ENCODE data around the gene MSMO1.

The MSMO1 gene

GRCh38 chr4:165301833-165302232 is 25.6 kb upstream of the MSMO1 start:
- no peak for TF ChIP-seq JUND (IDR thresholded peaks at IDR 0.05; ENCODE audit: low read depth)
- in situ Hi-C loops (cut with HindIII; ENCODE audit: low pct_unique_long_range_greater_than_20kb, low sequenced_read_pairs) = no loop called here
- DNase-seq (ENCODE audit: low read depth in 1 of 2, low spot score in 1 of 2) = peak in 1 of 2 experiments; percentile 7

- no peak for DNase-seq (ENCODE audit: low read depth in 1 of 2, low spot score in 1 of 2)
- no peak for TF ChIP-seq JUND (IDR thresholded peaks at IDR 0.05; ENCODE audit: low read depth)
- in situ Hi-C loops (cut with HindIII; ENCODE audit: low pct_unique_long_range_greater_than_20kb, low sequenced_read_pairs) = no loop called here
These were observed 24.8 kb upstream of the MSMO1 start for GRCh38 chr4:165302658-165303057.

DNA sequence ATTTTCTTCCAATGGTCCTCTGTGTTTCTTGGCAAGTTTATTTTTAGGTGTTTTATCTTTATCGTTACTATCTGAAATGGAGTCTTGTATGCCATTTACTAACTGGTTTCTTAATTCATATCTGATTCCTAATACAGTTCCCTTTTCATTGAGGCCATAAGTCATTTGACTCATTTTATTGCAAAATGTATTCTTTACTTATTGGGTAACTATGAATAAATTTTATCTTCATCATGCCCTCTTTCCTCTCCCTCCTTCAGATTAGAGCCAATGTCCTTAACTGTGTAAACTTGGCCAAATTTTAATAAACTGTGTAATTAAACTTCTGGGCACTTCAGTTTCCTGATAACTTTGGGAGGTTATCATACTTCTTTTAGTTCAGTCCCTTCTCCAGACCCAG is 19.3 kb upstream of the MSMO1 start:
- no peak for TF ChIP-seq JUND (IDR thresholded peaks at IDR 0.05; ENCODE audit: low read depth)
- in situ Hi-C loops (cut with HindIII; ENCODE audit: low pct_unique_long_range_greater_than_20kb, low sequenced_read_pairs) = no loop called here
- DNase-seq (ENCODE audit: low read depth in 1 of 2, low spot score in 1 of 2) = no peak

DNA sequence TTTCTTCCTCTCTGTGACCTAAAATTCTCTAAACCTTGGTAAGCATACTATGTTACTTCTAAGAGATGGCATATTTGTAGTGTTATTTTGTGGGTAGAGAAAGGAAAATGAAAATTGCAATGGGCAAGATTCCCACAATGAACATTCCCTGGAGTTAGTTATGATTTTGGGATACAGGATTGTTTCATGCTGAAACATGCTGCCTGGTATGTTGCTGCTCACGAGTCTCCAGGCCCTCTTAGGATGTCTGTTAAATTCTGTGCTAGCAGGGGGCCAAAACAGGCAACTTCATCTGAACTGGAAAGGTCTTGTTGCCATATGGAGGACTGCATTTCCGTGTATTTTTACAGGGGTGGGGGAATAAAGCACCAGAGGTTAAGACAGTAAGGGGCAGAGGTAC is 18.9 kb upstream of the MSMO1 start:
- no peak for DNase-seq (ENCODE audit: low read depth in 1 of 2, low spot score in 1 of 2)
- in situ Hi-C loops (cut with HindIII; ENCODE audit: low pct_unique_long_range_greater_than_20kb, low sequenced_read_pairs) = no loop called here
- no peak for TF ChIP-seq JUND (IDR thresholded peaks at IDR 0.05; ENCODE audit: low read depth)

GRCh38 chr4:165309456-165309855 is 18.0 kb upstream of the MSMO1 start:
- no peak for TF ChIP-seq JUND (IDR thresholded peaks at IDR 0.05; ENCODE audit: low read depth)
- in situ Hi-C loops (cut with HindIII; ENCODE audit: low pct_unique_long_range_greater_than_20kb, low sequenced_read_pairs) = no loop called here
- DNase-seq (ENCODE audit: low read depth in 1 of 2, low spot score in 1 of 2) = no peak

DNA sequence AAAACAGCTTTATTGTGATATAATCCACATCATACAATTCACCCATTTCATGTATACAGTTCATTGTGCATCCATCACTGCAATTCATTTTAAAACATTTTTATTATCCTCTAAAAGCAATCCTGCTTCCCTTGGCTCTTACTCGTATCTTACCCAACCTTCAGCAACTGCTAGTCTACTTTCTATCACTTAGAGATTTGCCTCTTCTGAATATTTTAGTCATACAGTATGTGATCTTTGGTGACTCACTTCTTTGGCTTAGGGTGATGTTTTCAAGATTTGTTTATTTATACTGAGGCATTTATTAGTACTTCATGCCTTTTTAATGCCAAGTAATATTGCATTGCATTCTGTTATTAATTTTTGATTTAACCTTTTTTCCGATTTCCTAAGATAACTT is 15.0 kb upstream of the MSMO1 start:
- DNase-seq (ENCODE audit: low read depth in 1 of 2, low spot score in 1 of 2) = no peak
- no peak for TF ChIP-seq JUND (IDR thresholded peaks at IDR 0.05; ENCODE audit: low read depth)
- in situ Hi-C loops (cut with HindIII; ENCODE audit: low pct_unique_long_range_greater_than_20kb, low sequenced_read_pairs) = no loop called here

- DNase-seq (ENCODE audit: low read depth in 1 of 2, low spot score in 1 of 2) = no peak
- in situ Hi-C loops (cut with HindIII; ENCODE audit: low pct_unique_long_range_greater_than_20kb, low sequenced_read_pairs) = no loop called here
These were observed 8.4 kb upstream of the MSMO1 start for GRCh38 chr4:165319030-165319429.

DNA sequence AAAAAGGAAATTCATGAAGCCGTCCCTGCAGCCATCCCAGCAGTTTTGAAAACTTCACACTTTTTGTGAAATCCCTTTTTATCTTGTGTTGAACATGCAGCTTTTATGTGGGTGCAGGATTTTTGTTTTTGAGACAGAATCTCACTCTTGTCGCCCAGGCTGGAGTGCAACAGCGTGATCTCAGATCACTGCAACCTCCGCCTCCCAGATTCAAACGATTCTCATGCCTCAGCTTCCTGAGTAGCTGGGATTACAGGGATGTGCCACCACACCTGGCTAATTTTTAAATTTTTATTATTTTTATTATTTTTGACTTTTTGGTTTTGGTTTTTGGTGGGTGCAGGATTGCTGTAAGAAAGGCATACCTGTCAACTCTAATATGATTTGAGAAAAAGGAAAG is 8.0 kb upstream of the MSMO1 start:
- no peak for DNase-seq (ENCODE audit: low read depth in 1 of 2, low spot score in 1 of 2)
- no peak for TF ChIP-seq JUND (IDR thresholded peaks at IDR 0.05; ENCODE audit: low read depth)
- in situ Hi-C loops (cut with HindIII; ENCODE audit: low pct_unique_long_range_greater_than_20kb, low sequenced_read_pairs) = no loop called here

More at GRCh38 chr4:165319030-165319429, 8.4 kb upstream of the MSMO1 start:
- no peak for TF ChIP-seq JUND (IDR thresholded peaks at IDR 0.05; ENCODE audit: low read depth)

GRCh38 chr4:165324236-165324917 is 3.1 kb upstream of the MSMO1 start:
- no peak for TF ChIP-seq JUND (IDR thresholded peaks at IDR 0.05; ENCODE audit: low read depth)
- in situ Hi-C loops (cut with HindIII; ENCODE audit: low pct_unique_long_range_greater_than_20kb, low sequenced_read_pairs) = no loop called here
- DNase-seq (ENCODE audit: low read depth in 1 of 2, low spot score in 1 of 2) = no peak

GRCh38 chr4:165324918-165325304 is 2.6 kb upstream of the MSMO1 start:
- in situ Hi-C loops (cut with HindIII; ENCODE audit: low pct_unique_long_range_greater_than_20kb, low sequenced_read_pairs) = no loop called here
- no peak for DNase-seq (ENCODE audit: low read depth in 1 of 2, low spot score in 1 of 2)
- TF ChIP-seq JUND (IDR thresholded peaks at IDR 0.05; ENCODE audit: low read depth) = no peak

DNA sequence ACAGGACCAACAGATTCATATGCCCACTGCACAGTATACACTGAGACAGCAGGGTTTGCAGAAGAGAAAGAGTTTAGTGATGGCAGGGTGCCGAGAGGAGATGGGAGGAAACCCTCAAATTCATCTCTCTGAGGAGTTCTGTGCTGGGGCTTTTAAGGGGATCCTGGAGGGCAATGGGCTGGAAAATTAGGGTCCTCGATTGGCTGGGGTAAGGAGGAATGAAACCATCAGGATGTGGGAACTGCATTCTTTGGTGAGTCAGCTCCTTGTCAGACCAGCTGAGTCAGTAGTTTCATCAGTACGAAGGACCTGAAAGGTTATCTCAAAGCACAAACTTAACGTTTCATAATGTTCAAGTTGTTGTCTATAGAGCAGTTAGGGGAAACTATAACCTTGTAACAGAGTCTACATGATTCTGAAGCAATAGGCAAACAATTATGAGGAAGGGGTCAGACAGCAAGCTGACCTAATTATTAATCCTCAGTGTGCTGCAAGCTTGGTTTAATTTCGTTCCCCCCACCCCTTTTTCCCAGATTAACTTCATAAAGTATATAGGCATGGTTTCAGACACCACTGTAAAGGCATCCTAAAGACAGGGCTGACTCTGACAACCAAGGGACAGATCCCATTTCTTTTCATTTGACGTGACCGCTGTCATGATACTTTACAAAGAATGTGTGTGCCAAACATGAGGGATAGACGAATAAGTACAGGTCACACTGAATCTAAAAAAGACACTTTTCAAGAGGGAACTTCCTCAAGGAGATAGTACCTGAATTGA is 1.5 kb upstream of the MSMO1 start:
- in situ Hi-C loops (cut with HindIII; ENCODE audit: low pct_unique_long_range_greater_than_20kb, low sequenced_read_pairs) = no loop called here

GRCh38 chr4:165326831-165327210 is 648 bp upstream of the MSMO1 start:
- in situ Hi-C loops (cut with HindIII; ENCODE audit: low pct_unique_long_range_greater_than_20kb, low sequenced_read_pairs) = no loop called here
- peak in 1 of 2 experiments; percentile 32 for DNase-seq (ENCODE audit: low read depth in 1 of 2, low spot score in 1 of 2)
- TF ChIP-seq JUND (IDR thresholded peaks at IDR 0.05; ENCODE audit: low read depth) = no peak

More for the DNA sequence above, 1.5 kb upstream of the MSMO1 start:
- no peak for DNase-seq (ENCODE audit: low read depth in 1 of 2, low spot score in 1 of 2)
- TF ChIP-seq JUND (IDR thresholded peaks at IDR 0.05; ENCODE audit: low read depth) = no peak

DNA sequence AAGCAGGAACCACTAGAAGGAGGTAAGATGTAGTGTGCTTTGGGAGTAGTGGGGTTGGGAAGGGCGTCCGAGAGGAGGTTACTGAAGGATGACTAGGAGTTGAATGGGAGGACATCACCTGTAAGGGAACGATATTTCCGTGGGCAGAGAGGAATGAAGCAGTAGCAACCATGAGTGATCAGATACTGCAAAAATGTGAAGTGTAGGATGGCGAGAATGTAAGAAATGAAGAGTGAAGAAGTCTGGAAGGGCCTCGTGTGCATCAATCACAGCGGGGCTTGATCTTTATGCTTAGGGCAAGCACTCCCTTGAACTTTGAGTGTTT is 594 bp downstream of the MSMO1 start:
- no peak for TF ChIP-seq JUND (IDR thresholded peaks at IDR 0.05; ENCODE audit: low read depth)
- in situ Hi-C loops (cut with HindIII; ENCODE audit: low pct_unique_long_range_greater_than_20kb, low sequenced_read_pairs) = no loop called here
- DNase-seq (ENCODE audit: low read depth in 1 of 2, low spot score in 1 of 2) = no peak
